Keratinocyte (primary cell): ENCODE measurements around the gene PHF12. TPM values are rescaled to one million over a fixed set of nuclear protein-coding genes. Genes with fewer than 3 reads are reported as not detected.

Experiments used
- DNase-seq: peaks from one replicate; pipeline ENCODE4 v3.0.0-alpha.2; 2011; ENCODE audit warnings: low read depth, missing footprints, low spot score
- FAIRE-seq: peaks from 2 replicates; lab custom pipeline; 2011; peaks lifted over from hg19 to GRCh38; lab: Jason Lieb, UNC
- H2AFZ ChIP-seq: 2 replicates; pipeline ENCODE4 v1.6.0; 2012; ENCODE audit warnings: low read length, control low read depth, inconsistent platforms; ENCODE audit not compliant: control insufficient read depth
- H3K27ac ChIP-seq: 2 replicates; pipeline ENCODE4 v1.5.1; 2011; ENCODE audit warnings: low read length; ENCODE audit not compliant: control insufficient read depth, insufficient read depth
- H3K27me3 ChIP-seq: 3 replicates; pipeline ENCODE4 v1.6.0; 2011; ENCODE audit warnings: low read length; ENCODE audit not compliant: control insufficient read depth, insufficient read depth; ENCODE audit errors: extremely low read depth
- H3K36me3 ChIP-seq, 2 experiments: 2 replicates in 1 of 2; 3 replicates in 1 of 2; pipeline ENCODE4 v1.5.1; 2011; ENCODE audit warnings: low read length in 2 of 2, mild to moderate bottlenecking in 1 of 2; ENCODE audit not compliant: control insufficient read depth in 2 of 2, insufficient read depth in 2 of 2; ENCODE audit errors: extremely low read depth in 1 of 2
- H3K4me1 ChIP-seq: 3 replicates; pipeline ENCODE4 v1.5.1; 2011; ENCODE audit warnings: low read length; ENCODE audit not compliant: control insufficient read depth, insufficient read depth; ENCODE audit errors: extremely low read depth
- H3K4me2 ChIP-seq: 3 replicates; pipeline ENCODE4 v1.6.0; 2011; ENCODE audit warnings: low read depth, low read length; ENCODE audit not compliant: control insufficient read depth, insufficient read depth; ENCODE audit errors: extremely low read depth
- H3K4me3 ChIP-seq, 3 experiments: fragments of 200-600 bp in 1 of 3; sonication (generic) in 1 of 3; 2 replicates in 2 of 3; 3 replicates in 1 of 3; pipeline ENCODE4 v1.5.1; 2011 to 2016; ENCODE audit warnings: low read length in 3 of 3, mild to moderate bottlenecking in 3 of 3, control low read depth in 2 of 3, inconsistent platforms in 1 of 3, low read depth in 1 of 3, mixed read lengths in 1 of 3, mixed run types in 1 of 3, moderate library complexity in 1 of 3; ENCODE audit not compliant: control insufficient read depth in 2 of 3, insufficient read depth in 2 of 3; ENCODE audit errors: extremely low read depth in 1 of 3
- H3K79me2 ChIP-seq: 2 replicates; pipeline ENCODE4 v1.6.0; 2012; ENCODE audit warnings: low read length; ENCODE audit not compliant: control insufficient read depth, insufficient read depth
- H3K9ac ChIP-seq: 3 replicates; pipeline ENCODE4 v1.6.0; 2011; ENCODE audit warnings: low read length; ENCODE audit not compliant: control insufficient read depth, insufficient read depth; ENCODE audit errors: extremely low read depth
- H3K9me1 ChIP-seq: 3 replicates; pipeline ENCODE4 v1.6.0; 2011; ENCODE audit warnings: low read length; ENCODE audit not compliant: control insufficient read depth, insufficient read depth; ENCODE audit errors: extremely low read depth
- H3K9me3 ChIP-seq: 2 replicates; pipeline ENCODE4 v1.5.1; 2012; ENCODE audit warnings: low read depth, low read length; ENCODE audit not compliant: control insufficient read depth
- H4K20me1 ChIP-seq: 3 replicates; pipeline ENCODE4 v1.6.0; 2011; ENCODE audit warnings: low read length; ENCODE audit not compliant: control insufficient read depth, insufficient read depth; ENCODE audit errors: extremely low read depth
- CTCF ChIP-seq, 3 experiments: IDR thresholded peaks in 1 of 3; conservative IDR thresholded peaks in 1 of 3; optimal IDR thresholded peaks in 1 of 3; 2 replicates in 2 of 3; 3 replicates in 1 of 3; pipeline versions ENCODE3 to v1.5.1; 2011; ENCODE audit warnings: low read length in 3 of 3, mild to moderate bottlenecking in 3 of 3, moderate library complexity in 2 of 3, control low read depth in 1 of 3, inconsistent platforms in 1 of 3; ENCODE audit not compliant: insufficient read depth in 2 of 3; ENCODE audit errors: extremely low read depth in 1 of 3
- EZH2 ChIP-seq: IDR thresholded peaks from one replicate; pipeline ENCODE4 v1.6.1; 2012; ENCODE audit warnings: inconsistent platforms, mild to moderate bottlenecking, low read length, moderate library complexity
- dilution Hi-C: fragments of 300-500 bp; cut with MboI; formaldehyde crosslinking; loops from one replicate; pipeline ENCODE4 v1.7.0; 2020; ENCODE audit warnings: low sequenced_read_pairs; ENCODE audit not compliant: extremely low pct_ligation_motif_present
- polyA plus RNA-seq, 5 experiments: library from polyadenylated mRNA; depleted of rRNA in 3 of 5; stranded (reverse) in 3 of 5; stranded (forward) in 1 of 5; unstranded in 1 of 5; fragments of >200 nt; gene quantifications; 1 replicate in 1 of 5; 2 replicates in 3 of 5; 3 replicates in 1 of 5; pipeline versions ENCODE4 v1.2.1 to v1.2.3, GENCODE V29; 2011 to 2012; ENCODE audit warnings: missing spikeins in 2 of 5, low read depth in 1 of 5, low replicate concordance in 1 of 5

Gene PHF12
- polyA plus RNA-seq, 1 donor (not counting 4 experiments of a cell fraction or from before 2014, with no cell fraction given): 9.6 TPM

GRCh38 chr17:28973425-28973824 lies 22.1 kb upstream of the PHF12 start:
- no peak overlapping the region for H3K4me3 ChIP-seq
- FAIRE-seq (no peak), DNase-seq (no peak)
- H3K4me1 ChIP-seq: no peaks in the 10 kb centered on the region
- no peaks in the 10 kb centered on the region for H3K9me1 ChIP-seq
- no peaks in the 10 kb centered on the region for H3K79me2 ChIP-seq
- no peak overlapping the region for H3K4me2 ChIP-seq
- no peaks in the 10 kb centered on the region for H3K36me3 ChIP-seq
- H3K27ac ChIP-seq: no peak overlapping the region
- no peak overlapping the region for H3K9ac ChIP-seq
- H3K27me3 ChIP-seq: peaks cover 63% of the 10 kb centered on the region
- TF ChIP-seq CTCF (optimal IDR thresholded peaks at IDR 0.05 in 1 of 3, IDR thresholded peaks at IDR 0.05 in 1 of 3, conservative IDR thresholded peaks at IDR 0.05 in 1 of 3; ENCODE audit: extremely low read depth in 1 of 3, insufficient read depth in 2 of 3, low read length in 3 of 3) (no peak), EZH2 (no peak)
- no peaks in the 10 kb centered on the region for H3K9me3 ChIP-seq
- dilution Hi-C loops: no loop called here
- H4K20me1 ChIP-seq: peaks cover 2% of the 10 kb centered on the region
- no peak overlapping the region for H2AFZ ChIP-seq

- H3K27ac ChIP-seq: no peak overlapping the region
- TF ChIP-seq EZH2 (no peak), CTCF (optimal IDR thresholded peaks at IDR 0.05 in 1 of 3, IDR thresholded peaks at IDR 0.05 in 1 of 3, conservative IDR thresholded peaks at IDR 0.05 in 1 of 3; ENCODE audit: extremely low read depth in 1 of 3, insufficient read depth in 2 of 3, low read length in 3 of 3) (no peak)
- no peaks in the 10 kb centered on the region for H3K9me1 ChIP-seq
- H3K79me2 ChIP-seq: no peaks in the 10 kb centered on the region
- no peak overlapping the region for H3K4me3 ChIP-seq
- no peak for DNase-seq
- no peak for FAIRE-seq
- H2AFZ ChIP-seq: no peak overlapping the region
- H3K4me2 ChIP-seq: no peak overlapping the region
- no peaks in the 10 kb centered on the region for H3K4me1 ChIP-seq
- no peaks in the 10 kb centered on the region for H3K36me3 ChIP-seq
- H3K27me3 ChIP-seq: peaks cover 70% of the 10 kb centered on the region
- no peak overlapping the region for H3K9ac ChIP-seq
- no peaks in the 10 kb centered on the region for H3K9me3 ChIP-seq
- dilution Hi-C loops: no loop called here
- H4K20me1 ChIP-seq: peaks cover 2% of the 10 kb centered on the region
Measured at GRCh38 chr17:28972437-28972836, 21.1 kb upstream of the PHF12 start.
